Inferior parietal cortex (tissue), 1 donor: Measurements from ENCODE around the gene DLG2.
"Not testable (repeated sequence)": the region's sequence is repeated elsewhere in the genome, so short reads cannot be mapped to it uniquely, and the experiment has no call there.

Experiments used
- DNase-seq: peaks from one replicate; pipeline ENCODE4 v3.0.0-alpha.2; 2016; ENCODE audit errors: extremely low spot score

Gene DLG2

GRCh38 chr11:85236211-85236610, 390.9 kb downstream of the DLG2 start:
- DNase-seq, result no peak

GRCh38 chr11:85232559-85232958, 394.6 kb downstream of the DLG2 start:
- no peak for DNase-seq

- DNase-seq, result no peak
Observed at GRCh38 chr11:85231588-85231987, 395.6 kb downstream of the DLG2 start.

GRCh38 chr11:85229723-85230122, 397.4 kb downstream of the DLG2 start:
- DNase-seq, result not testable (repeated sequence)

- no peak for DNase-seq
Observed at GRCh38 chr11:85196968-85197367, 430.2 kb downstream of the DLG2 start.

- DNase-seq, result no peak
Observed at GRCh38 chr11:85195934-85196333, 431.2 kb downstream of the DLG2 start.

- no peak for DNase-seq
Observed at GRCh38 chr11:85187992-85188391, 439.2 kb downstream of the DLG2 start.

- DNase-seq, result no peak
Observed at GRCh38 chr11:85184721-85185120, 442.4 kb downstream of the DLG2 start.

- peak; percentile 55 for DNase-seq
Observed at GRCh38 chr11:85182441-85183387, 444.4 kb downstream of the DLG2 start.

- DNase-seq, result no peak
Observed at GRCh38 chr11:85180528-85180927, 446.6 kb downstream of the DLG2 start.

GRCh38 chr11:85171648-85172257, 455.4 kb downstream of the DLG2 start:
- no peak for DNase-seq

GRCh38 chr11:85170184-85170583, 457.0 kb downstream of the DLG2 start:
- no peak for DNase-seq

- DNase-seq, result no peak
Observed at GRCh38 chr11:85167471-85167870, 459.7 kb downstream of the DLG2 start.

- DNase-seq, result no peak
Observed at GRCh38 chr11:85167038-85167437, 460.1 kb downstream of the DLG2 start.

- no peak for DNase-seq
Observed at GRCh38 chr11:85165819-85166218, 461.3 kb downstream of the DLG2 start.

- DNase-seq, result no peak
Observed at GRCh38 chr11:85164743-85165142, 462.4 kb downstream of the DLG2 start.

GRCh38 chr11:85154294-85154693, 472.9 kb downstream of the DLG2 start:
- DNase-seq, result no peak

GRCh38 chr11:85137597-85137996, 489.5 kb downstream of the DLG2 start:
- no peak for DNase-seq

- DNase-seq, result peak; percentile 30
Observed at GRCh38 chr11:85133636-85134035, 493.5 kb downstream of the DLG2 start.

GRCh38 chr11:85132851-85133585, 494.1 kb downstream of the DLG2 start:
- peak; percentile 41 for DNase-seq

- no peak for DNase-seq
Observed at GRCh38 chr11:85127349-85127748, 499.8 kb downstream of the DLG2 start.

- DNase-seq, result no peak
Observed at GRCh38 chr11:85123752-85124231, 503.4 kb downstream of the DLG2 start.
